C4-2B (cell line): ENCODE data around the gene NAV2.

Source experiments
- CTCF ChIP-seq: fragments of 450-650 bp; conservative IDR thresholded peaks from 2 replicates; pipeline ENCODE4 v1.5.1; 2017; ENCODE audit warnings: mild to moderate bottlenecking
- ZFX ChIP-seq: fragments of 450-650 bp; IDR thresholded peaks from 2 replicates; pipeline ENCODE4 v1.6.1; 2017

- no peak for TF ChIP-seq CTCF
- TF ChIP-seq ZFX, result no peak
These were observed 242.3 kb downstream of the NAV2 start for GRCh38 chr11:19954899-19955298.
